VCaP (cell line): ENCODE data around the gene SLC5A11.

ENCODE experiments used
- H3K27ac ChIP-seq: fragments of 450-650 bp; 2 replicates; pipeline ENCODE4 v1.5.1; 2017
- TF ChIP-seq, protein P1 (sequence below): fragments of 450-650 bp; conservative IDR thresholded peaks from 2 replicates; pipeline ENCODE4 v1.5.1; 2017; ENCODE audit warnings: mild to moderate bottlenecking, moderate library complexity

Gene SLC5A11

DNA sequence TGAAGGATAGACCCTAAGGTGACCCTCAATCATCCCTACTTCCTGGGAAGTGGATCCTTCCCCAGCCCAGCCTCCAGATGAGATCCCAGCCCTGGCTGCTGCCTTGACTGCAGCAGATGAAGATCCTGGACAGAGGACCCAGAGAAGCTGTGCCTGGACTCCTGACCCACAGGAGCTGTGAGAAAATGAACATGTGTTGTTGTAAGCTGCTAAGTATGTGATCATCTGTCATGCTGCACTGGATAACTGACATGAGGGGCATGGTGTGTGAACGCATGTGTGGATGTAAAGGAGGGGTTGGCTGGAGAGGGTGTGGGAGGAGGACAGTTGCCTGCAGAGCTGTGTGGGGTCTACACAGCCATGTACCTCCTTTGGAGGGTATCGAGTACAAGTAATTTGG lies 69.3 kb downstream of the SLC5A11 start:
- no peak overlapping the region for H3K27ac ChIP-seq
- TF ChIP-seq, protein P1, sequence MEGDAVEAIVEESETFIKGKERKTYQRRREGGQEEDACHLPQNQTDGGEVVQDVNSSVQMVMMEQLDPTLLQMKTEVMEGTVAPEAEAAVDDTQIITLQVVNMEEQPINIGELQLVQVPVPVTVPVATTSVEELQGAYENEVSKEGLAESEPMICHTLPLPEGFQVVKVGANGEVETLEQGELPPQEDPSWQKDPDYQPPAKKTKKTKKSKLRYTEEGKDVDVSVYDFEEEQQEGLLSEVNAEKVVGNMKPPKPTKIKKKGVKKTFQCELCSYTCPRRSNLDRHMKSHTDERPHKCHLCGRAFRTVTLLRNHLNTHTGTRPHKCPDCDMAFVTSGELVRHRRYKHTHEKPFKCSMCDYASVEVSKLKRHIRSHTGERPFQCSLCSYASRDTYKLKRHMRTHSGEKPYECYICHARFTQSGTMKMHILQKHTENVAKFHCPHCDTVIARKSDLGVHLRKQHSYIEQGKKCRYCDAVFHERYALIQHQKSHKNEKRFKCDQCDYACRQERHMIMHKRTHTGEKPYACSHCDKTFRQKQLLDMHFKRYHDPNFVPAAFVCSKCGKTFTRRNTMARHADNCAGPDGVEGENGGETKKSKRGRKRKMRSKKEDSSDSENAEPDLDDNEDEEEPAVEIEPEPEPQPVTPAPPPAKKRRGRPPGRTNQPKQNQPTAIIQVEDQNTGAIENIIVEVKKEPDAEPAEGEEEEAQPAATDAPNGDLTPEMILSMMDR: no peak

DNA sequence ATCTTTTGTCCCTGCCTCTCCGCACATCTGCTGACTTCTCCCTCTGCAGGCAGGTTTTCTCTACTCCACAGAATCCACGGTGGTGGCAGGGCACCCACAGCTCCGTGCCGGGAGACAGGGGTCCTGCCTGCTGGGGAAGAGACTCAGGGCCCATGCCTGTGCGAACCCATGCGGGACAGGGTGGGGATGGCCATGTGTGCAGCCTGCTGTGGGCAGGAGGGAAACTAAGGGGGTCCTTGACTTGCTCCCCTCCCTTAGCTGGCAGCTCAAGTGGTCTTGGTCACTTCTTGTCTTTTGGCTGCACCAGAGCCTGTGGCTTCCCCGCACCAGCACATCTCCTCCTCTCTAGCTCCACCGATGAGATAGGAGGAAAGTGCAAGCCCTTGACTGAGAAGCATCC lies 69.8 kb downstream of the SLC5A11 start:
- no peak overlapping the region for H3K27ac ChIP-seq
- TF ChIP-seq, protein P1: no peak

DNA sequence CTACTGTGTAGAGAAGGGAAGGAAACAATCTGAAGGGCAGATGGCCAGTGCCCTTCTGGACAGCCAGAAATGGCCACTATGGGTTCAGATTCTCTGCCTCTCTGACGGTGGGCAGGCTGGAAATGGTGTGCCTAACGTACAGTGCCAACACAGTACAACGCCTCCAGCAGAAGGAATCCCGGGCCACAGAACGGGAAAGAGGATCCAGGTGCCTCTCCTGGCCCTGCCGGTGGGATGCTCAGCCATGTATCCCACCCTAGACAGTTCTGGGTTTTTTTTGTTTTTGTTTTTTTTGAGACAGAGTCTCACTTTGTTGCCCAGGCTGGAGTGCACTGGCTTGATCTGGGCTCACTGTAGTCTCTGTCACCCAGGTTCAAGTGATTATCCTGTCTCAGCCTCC lies 71.5 kb downstream of the SLC5A11 start:
- TF ChIP-seq, protein P1: no peak
- no peak overlapping the region for H3K27ac ChIP-seq

DNA sequence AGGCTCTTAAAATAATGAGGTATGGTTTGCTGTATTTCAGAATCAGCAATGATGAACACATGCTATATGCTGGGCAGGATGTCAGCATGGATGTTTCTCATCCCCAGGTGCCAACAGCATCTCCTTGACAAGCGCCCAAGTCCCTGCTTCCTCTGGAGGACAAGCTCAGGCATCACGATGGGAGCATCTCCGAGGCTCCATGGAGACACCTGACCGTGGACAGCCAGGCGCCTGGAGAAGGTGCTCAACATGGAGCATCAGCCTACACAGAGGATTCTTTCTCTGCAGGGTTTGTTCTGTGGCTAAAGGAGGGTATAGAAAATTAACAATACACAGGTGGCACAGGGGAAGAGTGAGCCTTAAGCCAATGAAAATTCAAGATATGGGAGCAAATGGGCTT lies 72.1 kb downstream of the SLC5A11 start:
- TF ChIP-seq, protein P1: no peak

DNA sequence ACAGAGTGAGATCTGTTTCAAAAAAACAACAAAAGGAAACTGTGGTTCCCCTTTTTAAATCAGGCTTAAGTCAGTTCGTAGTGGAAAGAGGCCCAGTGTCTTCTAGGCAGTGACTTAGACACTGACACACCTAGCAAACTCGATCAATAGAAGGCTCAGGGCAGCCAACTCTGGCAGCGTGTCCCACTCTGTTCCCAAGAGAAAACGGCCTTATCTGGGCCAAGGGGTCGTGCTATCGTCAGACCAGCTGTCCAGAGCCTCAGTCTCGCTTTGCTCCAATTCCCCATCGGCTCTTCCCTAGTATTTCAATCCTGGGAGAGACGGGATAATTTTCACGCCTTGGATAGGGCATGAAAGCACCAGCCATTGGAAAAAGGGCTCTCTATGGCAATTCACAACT lies 72.9 kb downstream of the SLC5A11 start:
- no peak overlapping the region for H3K27ac ChIP-seq
- TF ChIP-seq, protein P1: no peak

More for the DNA sequence above, 72.1 kb downstream of the SLC5A11 start:
- no peak overlapping the region for H3K27ac ChIP-seq

DNA sequence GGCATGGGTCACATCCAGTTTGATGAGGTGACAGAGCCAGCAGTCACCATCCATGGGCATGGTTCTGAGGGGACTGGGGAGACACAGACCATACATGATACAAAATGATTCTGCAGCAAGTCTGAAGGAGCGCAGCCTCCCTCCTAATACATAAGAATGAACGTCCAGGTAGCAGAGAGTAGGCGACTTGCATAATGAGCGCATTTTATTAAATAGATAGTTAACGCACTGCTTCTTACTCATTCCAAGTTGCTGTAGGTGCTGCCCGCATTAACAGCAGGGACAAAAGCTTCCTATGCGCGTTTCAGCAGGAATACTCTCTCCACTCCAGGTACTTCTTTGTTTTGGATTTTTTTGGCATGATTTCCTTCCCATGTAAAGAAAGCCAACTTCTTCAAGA lies 73.8 kb downstream of the SLC5A11 start:
- H3K27ac ChIP-seq: no peak overlapping the region
- TF ChIP-seq, protein P1: no peak

DNA sequence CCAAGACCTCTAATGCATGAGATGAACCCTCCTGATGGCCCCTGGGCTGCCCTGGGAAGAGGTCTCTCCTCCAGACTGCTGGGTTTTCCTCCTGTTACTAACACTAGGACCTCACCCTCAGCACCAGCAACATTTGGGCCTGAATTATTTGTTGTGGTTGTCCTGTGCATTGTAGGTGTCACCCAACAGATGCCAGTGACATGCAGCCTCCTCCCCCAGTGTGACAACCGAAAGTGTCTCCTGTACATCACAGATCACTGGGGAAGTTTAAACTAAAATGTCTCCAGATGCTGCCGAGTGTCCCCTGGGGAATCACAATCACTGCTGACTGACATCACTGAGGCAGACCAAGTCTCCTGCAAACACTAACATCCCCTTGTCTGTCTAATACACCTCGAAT lies 74.8 kb downstream of the SLC5A11 start:
- no peak overlapping the region for H3K27ac ChIP-seq
- TF ChIP-seq, protein P1: no peak

DNA sequence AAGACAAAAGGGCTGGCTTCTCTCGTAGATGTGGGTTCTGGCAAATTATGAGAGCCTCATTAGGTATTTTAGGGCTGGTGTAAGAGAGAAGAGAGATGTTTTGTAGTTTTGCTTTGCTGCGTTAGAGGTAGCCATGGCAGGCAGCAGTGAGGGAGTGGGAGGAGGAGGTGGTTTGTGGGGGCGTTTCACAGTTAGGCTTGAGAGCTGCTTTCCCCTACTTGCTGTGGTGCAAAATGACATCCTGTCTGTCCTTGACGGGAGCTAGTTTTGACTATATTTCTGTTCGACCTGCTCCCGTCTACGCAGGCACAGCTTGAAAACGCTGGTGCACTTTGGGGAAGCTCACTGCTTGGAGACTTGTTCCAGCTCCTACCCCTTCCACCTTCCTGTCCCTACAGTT lies 75.5 kb downstream of the SLC5A11 start:
- H3K27ac ChIP-seq: no peak overlapping the region
- TF ChIP-seq, protein P1: no peak
